ENCODE data around the gene JCAD.

- no peak for TF ChIP-seq POLR2AphosphoS5 (IDR thresholded peaks at IDR 0.05)
- TF ChIP-seq, protein P1, sequence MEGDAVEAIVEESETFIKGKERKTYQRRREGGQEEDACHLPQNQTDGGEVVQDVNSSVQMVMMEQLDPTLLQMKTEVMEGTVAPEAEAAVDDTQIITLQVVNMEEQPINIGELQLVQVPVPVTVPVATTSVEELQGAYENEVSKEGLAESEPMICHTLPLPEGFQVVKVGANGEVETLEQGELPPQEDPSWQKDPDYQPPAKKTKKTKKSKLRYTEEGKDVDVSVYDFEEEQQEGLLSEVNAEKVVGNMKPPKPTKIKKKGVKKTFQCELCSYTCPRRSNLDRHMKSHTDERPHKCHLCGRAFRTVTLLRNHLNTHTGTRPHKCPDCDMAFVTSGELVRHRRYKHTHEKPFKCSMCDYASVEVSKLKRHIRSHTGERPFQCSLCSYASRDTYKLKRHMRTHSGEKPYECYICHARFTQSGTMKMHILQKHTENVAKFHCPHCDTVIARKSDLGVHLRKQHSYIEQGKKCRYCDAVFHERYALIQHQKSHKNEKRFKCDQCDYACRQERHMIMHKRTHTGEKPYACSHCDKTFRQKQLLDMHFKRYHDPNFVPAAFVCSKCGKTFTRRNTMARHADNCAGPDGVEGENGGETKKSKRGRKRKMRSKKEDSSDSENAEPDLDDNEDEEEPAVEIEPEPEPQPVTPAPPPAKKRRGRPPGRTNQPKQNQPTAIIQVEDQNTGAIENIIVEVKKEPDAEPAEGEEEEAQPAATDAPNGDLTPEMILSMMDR (IDR thresholded peaks at IDR 0.05), result no peak
These were observed 34.0 kb upstream of the JCAD start for GRCh38 chr10:30093303-30093950.

Data from prostate gland (tissue), 2 donors.